Measurements from ENCODE around the gene MUC6.

DNA sequence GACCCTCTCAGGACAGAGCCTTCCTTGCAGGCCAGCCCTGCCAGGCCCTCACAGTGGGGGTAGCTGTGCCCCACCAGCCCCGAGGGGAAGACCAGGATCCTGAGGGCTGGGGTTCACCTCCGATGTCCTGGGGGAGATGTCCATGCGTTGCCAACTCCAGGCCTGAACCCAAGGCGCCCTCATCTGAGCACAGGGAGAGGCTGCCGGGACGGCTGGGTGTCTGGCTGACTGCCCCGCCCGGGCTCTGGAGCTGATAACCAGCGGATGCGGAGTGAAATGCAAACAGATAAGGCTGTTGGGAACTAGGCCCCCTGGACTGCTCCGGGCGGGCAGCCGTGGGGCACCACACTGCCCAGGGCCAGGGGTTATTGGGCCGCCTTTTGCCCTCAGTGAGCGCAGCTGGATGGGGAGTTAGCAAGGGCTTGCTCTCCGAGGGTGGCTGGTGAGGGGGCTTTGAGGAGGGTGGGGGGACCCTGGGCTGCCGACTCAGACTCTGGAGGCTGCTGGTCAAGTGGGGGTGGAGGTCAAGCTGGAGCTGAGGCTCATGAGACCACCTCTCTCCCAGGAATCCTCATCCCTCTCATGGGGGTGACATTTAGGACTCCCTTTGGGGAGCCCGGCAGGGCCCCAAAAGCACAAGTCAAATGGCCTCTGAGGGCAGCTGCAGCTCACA, 5.6 kb upstream of the MUC6 start:
- TF ChIP-seq CTCF (IDR thresholded peaks at IDR 0.05 in 4 of 5, conservative IDR thresholded peaks at IDR 0.05 in 1 of 5) (no peak), POLR2A (IDR thresholded peaks at IDR 0.05) (no peak)
